Lung (tissue), 12 donors: Measurements from ENCODE around the gene PROSER2. TPM values are rescaled to one million over a fixed set of nuclear protein-coding genes. Genes with fewer than 3 reads are reported as not detected.

Experiments used
- ATAC-seq: fragments of 200-7000 bp; cut with Tn5 transposase; one replicate; pipeline ENCODE4 v1.9.1; 2020; ENCODE audit warnings: moderate number of reproducible peaks; ENCODE audit not compliant: insufficient read depth, low FRiP score
- DNase-seq, 3 donors: peaks; one replicate each; pipeline ENCODE4 v3.0.0-alpha.2; 2013 to 2017
- H3K27ac ChIP-seq, 2 donors: one replicate each; pipeline ENCODE4 v1.5.1; 2013; ENCODE audit warnings: mild to moderate bottlenecking in 2 of 2, moderate library complexity in 2 of 2, control low read depth in 1 of 2, inconsistent platforms in 1 of 2, low read depth in 1 of 2, low read length in 1 of 2
- H3K27me3 ChIP-seq, 3 donors: one replicate each; pipeline ENCODE4 v1.5.1; 2013; ENCODE audit warnings: low read length in 2 of 3; ENCODE audit not compliant: control insufficient read depth in 3 of 3, insufficient read depth in 3 of 3
- H3K36me3 ChIP-seq, 4 donors: one replicate each; pipeline ENCODE4 v1.5.1; 2013; ENCODE audit warnings: low read length in 4 of 4, mild to moderate bottlenecking in 1 of 4, moderate library complexity in 1 of 4; ENCODE audit not compliant: control insufficient read depth in 4 of 4, insufficient read depth in 4 of 4
- H3K4me1 ChIP-seq, 5 donors: one replicate each; pipeline ENCODE4 v1.5.1; 2013; ENCODE audit warnings: low read length in 5 of 5, mild to moderate bottlenecking in 2 of 5, moderate library complexity in 1 of 5; ENCODE audit not compliant: control insufficient read depth in 5 of 5, insufficient read depth in 5 of 5
- H3K4me3 ChIP-seq: one replicate; pipeline ENCODE4 v1.5.1; 2013; ENCODE audit warnings: mild to moderate bottlenecking, control low read depth, moderate library complexity
- H3K9ac ChIP-seq, 2 donors: one replicate each; pipeline ENCODE4 v1.5.1; 2013; ENCODE audit warnings: low read length in 2 of 2, control low read depth in 1 of 2; ENCODE audit not compliant: insufficient read depth in 1 of 2
- H3K9me3 ChIP-seq, 4 donors: one replicate each; pipeline ENCODE4 v1.5.1; 2013; ENCODE audit warnings: low read length in 3 of 4, mild to moderate bottlenecking in 1 of 4, moderate library complexity in 1 of 4; ENCODE audit not compliant: control insufficient read depth in 4 of 4, insufficient read depth in 3 of 4
- CTCF ChIP-seq: IDR thresholded peaks from 2 replicates; pipeline ENCODE4 v1.5.1; 2012; ENCODE audit warnings: mild to moderate bottlenecking; ENCODE audit errors: control extremely low read depth, extremely low read depth
- WGBS, 2 donors: extraction: QIAGEN DNeasy Blood & Tissue Kit; methylation state at CpG; one replicate each; pipeline ENCODE4 v1.1.7; 2013; 5-methylcytosine and 5-hydroxymethylcytosine counted together
- polyA plus RNA-seq, 2 donors: library from polyadenylated mRNA; stranded (reverse); fragments of 200-250 nt; gene quantifications; one replicate each; pipeline ENCODE4 v1.2.1, GENCODE V29; 2013
- total RNA-seq, 2 donors: library from RNA; depleted of rRNA in 1 of 2; stranded (reverse); fragments of >200 nt in 1 of 2; gene quantifications; one replicate each; pipeline ENCODE4 v1.2.1, GENCODE V29; 2014 to 2021
- donor health status: control.
- donor health status: control.
- donor health status: Bipolar disorder and iron deficiency.
- donor health status: healthy.
- donor health status: DM: yes; HTN: yes; CAD: no.

Gene PROSER2
- total and polyA plus RNA-seq, 4 donors, result 8.2 to 23.9 (median 10.3) TPM

DNA sequence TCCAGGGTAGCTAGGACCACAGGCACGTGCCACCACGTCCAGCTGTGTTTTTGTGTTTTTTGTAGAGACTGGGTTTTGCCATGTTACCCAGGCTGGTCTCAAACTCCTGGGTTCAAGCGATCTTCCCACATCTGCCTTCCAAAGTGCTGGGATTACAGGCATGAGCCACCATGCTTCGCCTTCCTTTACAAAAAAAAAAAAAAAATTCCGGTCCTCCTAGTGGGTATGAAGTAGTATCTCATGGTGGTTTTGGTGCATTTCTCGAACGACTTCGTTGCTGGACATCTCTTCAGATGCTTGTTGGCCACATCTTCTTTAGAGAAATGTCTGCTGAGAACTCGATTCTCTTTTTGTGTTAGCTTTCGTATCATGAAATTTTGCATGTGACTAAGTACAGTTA is 3.9 kb downstream of the PROSER2 start:
- H3K4me1 ChIP-seq, result peaks cover 0 to 9% (median 4%) of the 10 kb centered on the region in 5 donors
- H3K27ac ChIP-seq, result no peak overlapping the region
- WGBS, 2 donors, result 93% methylated on average over 10 of the region's 10 CpGs
- no peaks in the 10 kb centered on the region for H3K9me3 ChIP-seq
- TF ChIP-seq CTCF, result no peak
- DNase-seq (no peak), ATAC-seq (no peak)
- H3K27me3 ChIP-seq, result peaks cover 0 to 8% (median 6%) of the 10 kb centered on the region in 3 donors
- H3K9ac ChIP-seq, result no peak overlapping the region
- no peak overlapping the region for H3K4me3 ChIP-seq
- no peaks in the 10 kb centered on the region for H3K36me3 ChIP-seq

- 86 to 92% methylated on average over 6 of the region's 6 CpGs for WGBS, 2 donors
- H3K4me3 ChIP-seq, result no peak overlapping the region
- TF ChIP-seq CTCF, result no peak
- H3K9ac ChIP-seq, result no peak overlapping the region
- H3K9me3 ChIP-seq, result no peaks in the 10 kb centered on the region
- H3K27ac ChIP-seq, result no peak overlapping the region
- DNase-seq, result no peak
- peaks cover 0 to 9% (median 4%) of the 10 kb centered on the region in 5 donors for H3K4me1 ChIP-seq
- ATAC-seq, result no peak
- H3K27me3 ChIP-seq, result peaks cover 0 to 8% (median 6%) of the 10 kb centered on the region in 3 donors
- H3K36me3 ChIP-seq, result no peaks in the 10 kb centered on the region
Observed at GRCh38 chr10:11827414-11827813, 4.3 kb downstream of the PROSER2 start.

- H3K4me3 ChIP-seq, result no peak overlapping the region
- H3K27me3 ChIP-seq, result peaks cover 0 to 7% (median 6%) of the 10 kb centered on the region in 3 donors
- TF ChIP-seq CTCF, result no peak
- H3K9ac ChIP-seq, result no peak overlapping the region
- WGBS, 2 donors, result 87 to 91% methylated on average over 11 of the region's 11 CpGs
- no peak for DNase-seq
- no peaks in the 10 kb centered on the region for H3K9me3 ChIP-seq
- ATAC-seq, result no peak
- H3K4me1 ChIP-seq, result peaks cover 0 to 9% (median 2%) of the 10 kb centered on the region in 5 donors
- H3K27ac ChIP-seq, result no peak overlapping the region
- H3K36me3 ChIP-seq, result no peaks in the 10 kb centered on the region
Observed at GRCh38 chr10:11828682-11829284, 5.6 kb downstream of the PROSER2 start.
